ENCODE measurements around the gene PTPRN2.

Gene PTPRN2

GRCh38 chr7:158077934-158078910 is 509.4 kb downstream of the PTPRN2 start:
- in situ Hi-C loops (cut with MboI; ENCODE audit: low sequenced_read_pairs, unreplicated experiment): no loop called here
- TF ChIP-seq CTCF (IDR thresholded peaks at IDR 0.05; ENCODE audit: borderline replicate concordance, control extremely low read depth, extremely low read depth, insufficient read depth, missing control alignments): no peak
- DNase-seq (ENCODE audit: low spot score): no peak

- in situ Hi-C loops (cut with MboI; ENCODE audit: low sequenced_read_pairs, unreplicated experiment): no loop called here
- no peak for DNase-seq (ENCODE audit: low spot score)
- TF ChIP-seq CTCF (IDR thresholded peaks at IDR 0.05; ENCODE audit: borderline replicate concordance, control extremely low read depth, extremely low read depth, insufficient read depth, missing control alignments): no peak
These were observed 510.3 kb downstream of the PTPRN2 start for GRCh38 chr7:158077151-158077840.

- no peak for DNase-seq (ENCODE audit: low spot score)
- no peak for TF ChIP-seq CTCF (IDR thresholded peaks at IDR 0.05; ENCODE audit: borderline replicate concordance, control extremely low read depth, extremely low read depth, insufficient read depth, missing control alignments)
- in situ Hi-C loops (cut with MboI; ENCODE audit: low sequenced_read_pairs, unreplicated experiment): no loop called here
These were observed 511.0 kb downstream of the PTPRN2 start for GRCh38 chr7:158076656-158077055.

- DNase-seq (ENCODE audit: low spot score): no peak
- in situ Hi-C loops (cut with MboI; ENCODE audit: low sequenced_read_pairs, unreplicated experiment): no loop called here
- no peak for TF ChIP-seq CTCF (IDR thresholded peaks at IDR 0.05; ENCODE audit: borderline replicate concordance, control extremely low read depth, extremely low read depth, insufficient read depth, missing control alignments)
These were observed 511.4 kb downstream of the PTPRN2 start for GRCh38 chr7:158076215-158076614.

GRCh38 chr7:158075633-158076001 is 512.0 kb downstream of the PTPRN2 start:
- in situ Hi-C loops (cut with MboI; ENCODE audit: low sequenced_read_pairs, unreplicated experiment): no loop called here
- no peak for DNase-seq (ENCODE audit: low spot score)
- no peak for TF ChIP-seq CTCF (IDR thresholded peaks at IDR 0.05; ENCODE audit: borderline replicate concordance, control extremely low read depth, extremely low read depth, insufficient read depth, missing control alignments)

- in situ Hi-C loops (cut with MboI; ENCODE audit: low sequenced_read_pairs, unreplicated experiment): no loop called here
- TF ChIP-seq CTCF (IDR thresholded peaks at IDR 0.05; ENCODE audit: borderline replicate concordance, control extremely low read depth, extremely low read depth, insufficient read depth, missing control alignments): no peak
- DNase-seq (ENCODE audit: low spot score): no peak
These were observed 512.6 kb downstream of the PTPRN2 start for GRCh38 chr7:158074896-158075632.
